CD4-positive, alpha-beta T cell treated with Interleukin-17A for 4 hours (primary cell): ENCODE data around the gene LINGO1.

Experiments used
- DNase-seq: peaks from one replicate; pipeline ENCODE4 v3.0.0-alpha.2; 2020; ENCODE audit warnings: mixed read lengths

LINGO1 gene

GRCh38 chr15:77630956-77631744, 1.6 kb downstream of the LINGO1 start:
- DNase-seq, result no peak

GRCh38 chr15:77630056-77630455, 2.7 kb downstream of the LINGO1 start:
- DNase-seq, result no peak

- DNase-seq, result no peak
Measured at GRCh38 chr15:77629070-77630030, 3.4 kb downstream of the LINGO1 start.

- no peak for DNase-seq
Measured at GRCh38 chr15:77628010-77628409, 4.7 kb downstream of the LINGO1 start.

- no peak for DNase-seq
Measured at GRCh38 chr15:77627581-77627980, 5.1 kb downstream of the LINGO1 start.

GRCh38 chr15:77627067-77627466, 5.6 kb downstream of the LINGO1 start:
- DNase-seq, result no peak

- DNase-seq, result no peak
Measured at GRCh38 chr15:77626002-77626401, 6.7 kb downstream of the LINGO1 start.

GRCh38 chr15:77625376-77625775, 7.3 kb downstream of the LINGO1 start:
- DNase-seq, result no peak

GRCh38 chr15:77624868-77625267, 7.8 kb downstream of the LINGO1 start:
- no peak for DNase-seq

- DNase-seq, result no peak
Measured at GRCh38 chr15:77623755-77624524, 8.8 kb downstream of the LINGO1 start.

- no peak for DNase-seq
Measured at GRCh38 chr15:77622934-77623754, 9.6 kb downstream of the LINGO1 start.

- no peak for DNase-seq
Measured at GRCh38 chr15:77622209-77622933, 10.3 kb downstream of the LINGO1 start.

- DNase-seq, result no peak
Measured at GRCh38 chr15:77621847-77622208, 10.9 kb downstream of the LINGO1 start.

- DNase-seq, result no peak
Measured at GRCh38 chr15:77620960-77621647, 11.6 kb downstream of the LINGO1 start.

- DNase-seq, result no peak
Measured at GRCh38 chr15:77620297-77620696, 12.4 kb downstream of the LINGO1 start.

- DNase-seq, result no peak
Measured at GRCh38 chr15:77619883-77620282, 12.8 kb downstream of the LINGO1 start.

- DNase-seq, result no peak
Measured at GRCh38 chr15:77617476-77618230, 15.1 kb downstream of the LINGO1 start.

- DNase-seq, result no peak
Measured at GRCh38 chr15:77616072-77616471, 16.6 kb downstream of the LINGO1 start.

GRCh38 chr15:77615472-77615871, 17.2 kb downstream of the LINGO1 start:
- no peak for DNase-seq

- no peak for DNase-seq
Measured at GRCh38 chr15:77614251-77614806, 18.4 kb downstream of the LINGO1 start.
